SHP77 treated with DMSO at 0.1 percent for 48 hours (cell line): ENCODE measurements around the gene BTN1A1.
"Not testable (repeated sequence)": the region's sequence is repeated elsewhere in the genome, so short reads cannot be mapped to it uniquely, and the experiment has no call there.

Source experiments
- DNase-seq: peaks from one replicate; lab custom pipeline; 2025; lab: John Stamatoyannopoulos, UW

The BTN1A1 gene

DNA sequence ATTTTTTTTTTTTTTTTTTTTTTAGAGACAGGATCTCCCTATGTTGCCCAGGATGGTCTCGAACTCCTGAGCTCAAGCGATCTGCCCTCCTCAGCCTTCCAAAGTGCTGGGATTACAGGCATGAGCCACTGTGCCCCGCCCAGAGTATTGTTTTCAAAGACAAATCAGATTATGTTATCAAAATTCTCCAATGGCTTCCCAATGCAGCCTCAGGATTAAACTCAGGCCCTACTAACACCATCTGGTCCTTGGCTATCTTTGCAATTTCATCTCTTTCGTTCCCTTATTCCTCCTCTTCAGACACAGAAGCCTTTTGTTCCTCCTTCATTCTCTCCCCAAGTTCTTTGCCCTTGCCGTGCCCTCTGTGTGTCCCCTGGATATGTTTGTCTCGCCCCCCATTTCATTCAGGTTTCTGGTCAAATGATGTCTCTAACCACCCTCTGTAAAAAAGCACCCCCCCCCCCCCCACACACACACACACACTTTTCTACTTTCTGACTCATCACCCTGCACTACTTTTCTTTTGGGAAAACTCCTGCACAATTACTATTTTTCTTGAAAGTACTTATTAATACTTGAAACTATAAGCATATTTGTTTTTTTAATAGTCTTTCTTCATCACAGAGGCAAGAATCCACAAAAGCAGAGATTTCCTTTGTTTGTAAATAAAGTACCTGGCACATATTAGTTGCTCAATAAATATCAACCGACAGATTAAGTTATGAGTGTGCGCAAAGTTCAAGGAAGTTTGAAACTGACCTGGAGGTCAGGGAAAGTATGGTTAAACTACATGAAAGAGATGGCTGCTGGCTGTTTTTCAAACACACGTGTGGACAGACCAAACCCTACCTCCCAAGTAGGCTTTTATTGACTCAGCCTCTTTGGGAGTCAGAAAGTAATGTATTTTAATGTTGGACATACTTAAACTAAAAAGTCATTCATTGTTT, 16.7 kb downstream of the BTN1A1 start:
- DNase-seq, result no peak

DNA sequence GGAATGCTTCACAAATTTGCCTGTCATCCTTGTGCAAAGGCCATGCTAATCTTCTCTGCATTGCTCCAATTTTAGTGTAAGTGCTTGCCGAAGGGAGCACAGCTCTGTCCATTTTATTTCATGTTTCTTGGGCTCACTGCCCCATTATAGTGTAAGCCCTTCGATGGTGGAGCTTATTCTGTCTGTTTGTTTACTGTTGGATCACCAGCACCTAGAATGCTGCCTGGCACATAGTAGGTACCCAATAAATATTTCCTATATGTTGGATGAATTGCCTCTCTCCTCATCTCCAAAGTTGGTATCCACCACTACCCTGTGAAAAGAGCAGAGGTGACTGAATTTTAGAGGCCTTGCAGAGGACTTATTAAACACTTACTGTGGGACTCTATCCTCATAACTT, 19.3 kb downstream of the BTN1A1 start:
- DNase-seq, result no peak

DNA sequence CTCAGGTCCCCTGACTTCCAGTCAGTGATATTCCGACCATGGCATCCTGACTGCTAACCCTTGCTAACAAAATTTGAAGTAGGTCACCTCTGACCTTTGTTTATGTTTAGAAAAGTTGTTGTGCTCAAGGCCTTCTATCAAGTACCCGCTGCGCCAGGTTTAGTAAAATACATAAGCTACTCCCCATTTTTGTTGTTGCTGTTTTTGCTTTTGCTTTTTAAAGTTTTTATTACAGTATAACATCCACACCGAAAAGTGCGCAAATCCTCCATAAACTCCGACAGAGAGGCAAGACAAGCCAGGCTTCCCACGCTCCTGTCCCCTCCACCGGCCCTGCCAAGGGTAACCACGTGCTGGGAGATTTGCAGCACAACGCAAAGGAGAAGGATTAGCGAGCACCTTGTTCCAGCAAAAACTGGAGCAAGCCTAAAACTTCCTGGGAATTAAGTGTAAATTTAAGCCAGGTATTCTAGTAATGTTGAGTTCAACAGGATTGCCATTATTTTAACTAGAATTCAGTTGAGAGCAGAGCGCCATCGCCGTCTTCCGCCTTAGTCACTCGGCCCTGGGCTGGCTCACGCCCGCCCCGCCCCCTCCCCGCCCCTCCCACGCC, 20.2 kb downstream of the BTN1A1 start:
- DNase-seq, result peak; percentile 45

DNA sequence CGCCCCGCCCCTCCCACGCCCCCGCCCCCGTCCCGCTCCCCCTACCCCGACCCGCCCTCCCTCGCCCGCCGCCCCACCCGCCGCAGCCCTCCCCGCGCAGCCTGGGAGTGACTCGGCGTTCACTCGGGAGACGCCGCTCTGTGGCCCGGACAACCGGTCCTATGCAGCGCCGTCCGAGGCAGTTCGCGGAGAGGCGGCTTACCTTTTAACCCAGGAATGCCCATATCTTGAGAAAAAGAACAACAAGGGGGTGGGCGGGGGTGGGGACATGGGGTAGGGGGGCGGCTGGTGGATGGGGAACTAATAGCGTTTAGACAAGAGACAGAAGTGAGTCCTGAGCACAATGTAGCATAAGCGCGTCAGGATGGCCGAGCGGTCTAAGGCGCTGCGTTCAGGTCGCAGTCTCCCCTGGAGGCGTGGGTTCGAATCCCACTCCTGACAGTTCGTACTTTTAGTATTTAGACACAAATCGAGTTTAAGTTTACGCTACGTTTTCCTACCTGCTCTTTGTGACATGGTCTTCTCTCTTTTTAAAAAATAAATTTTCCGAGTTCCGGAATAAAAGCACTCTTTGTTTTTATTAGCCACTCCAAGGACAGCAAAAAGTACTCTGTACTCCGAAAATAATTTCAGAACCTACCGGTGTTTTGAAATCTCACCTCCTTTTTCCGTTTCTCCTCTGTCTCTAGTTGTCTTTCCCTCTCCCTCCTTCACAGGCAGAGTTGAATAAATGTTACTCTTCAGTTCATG, 20.9 kb downstream of the BTN1A1 start:
- peak; percentile 62 for DNase-seq

DNA sequence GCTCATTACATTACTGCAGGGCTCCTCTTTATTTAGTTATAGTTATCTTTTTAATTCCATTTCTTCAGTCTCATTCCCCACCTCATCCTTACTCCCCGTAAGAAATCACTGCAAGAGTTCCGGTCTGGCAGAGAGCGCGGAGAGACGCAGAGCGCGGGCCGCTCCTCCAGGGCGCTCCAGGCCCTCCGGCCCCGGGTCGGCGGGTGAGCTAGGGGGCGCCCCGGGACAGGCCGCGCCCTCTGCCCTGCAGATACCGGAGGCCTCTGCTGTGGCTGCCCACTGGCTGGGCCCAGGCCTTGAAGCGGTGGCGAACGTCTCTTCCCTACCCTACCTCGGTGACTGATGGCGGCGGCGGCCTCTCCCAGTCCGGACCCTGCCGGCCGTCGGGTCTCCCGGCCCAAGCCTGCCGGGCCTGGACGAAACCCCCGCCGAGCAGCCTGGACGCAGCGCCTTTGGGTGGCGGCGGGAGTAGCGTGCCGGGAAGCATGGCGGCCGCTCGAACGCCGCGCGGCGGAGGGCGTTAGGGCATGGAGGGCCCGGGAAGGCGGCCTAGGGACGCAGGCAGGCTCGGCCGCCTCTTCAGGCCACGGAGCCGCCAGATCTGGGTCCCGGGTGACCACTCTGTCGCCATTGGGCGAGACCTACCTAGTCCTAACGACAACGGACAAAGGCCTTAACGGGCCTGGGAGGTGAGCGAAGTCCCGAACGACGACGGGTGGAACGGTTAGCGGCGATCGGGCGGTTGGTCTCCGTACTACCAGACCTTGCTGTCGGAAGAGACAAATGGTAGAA, 21.7 kb downstream of the BTN1A1 start:
- DNase-seq, result no peak

DNA sequence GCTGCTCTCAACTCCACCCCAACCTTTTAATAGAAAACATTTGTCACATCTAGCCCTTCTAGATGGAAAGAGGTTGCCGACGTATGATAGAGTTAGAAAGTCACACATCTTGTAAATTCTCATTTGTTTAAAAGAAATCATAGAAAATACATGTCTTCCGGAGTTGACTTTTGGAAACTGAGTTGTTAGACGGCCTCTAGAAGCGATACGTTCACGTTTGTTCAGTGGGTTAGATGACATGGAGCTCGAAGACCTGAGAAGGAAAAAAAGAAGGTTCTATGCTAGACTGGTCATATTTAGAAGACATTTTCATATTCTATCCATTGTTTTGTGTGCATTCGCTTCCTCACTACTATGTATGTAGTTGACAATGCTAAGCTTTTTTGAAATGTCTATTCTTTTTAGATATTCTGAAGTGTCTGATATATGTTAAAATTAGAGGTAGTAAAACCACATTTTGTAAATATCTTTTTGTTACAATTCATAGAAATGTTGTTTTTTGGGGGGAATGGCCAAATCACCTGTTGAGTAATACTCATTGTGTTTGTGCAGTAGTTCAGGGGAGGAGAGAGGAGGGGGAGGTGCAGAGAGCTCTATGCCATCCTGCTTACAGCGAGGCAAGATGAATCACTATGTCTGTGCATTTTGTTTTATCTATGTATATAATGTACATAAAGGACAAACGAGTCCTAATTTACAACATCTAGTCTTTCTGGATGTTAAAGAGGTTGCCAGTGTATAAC, 22.6 kb downstream of the BTN1A1 start:
- DNase-seq, result not testable (repeated sequence)

DNA sequence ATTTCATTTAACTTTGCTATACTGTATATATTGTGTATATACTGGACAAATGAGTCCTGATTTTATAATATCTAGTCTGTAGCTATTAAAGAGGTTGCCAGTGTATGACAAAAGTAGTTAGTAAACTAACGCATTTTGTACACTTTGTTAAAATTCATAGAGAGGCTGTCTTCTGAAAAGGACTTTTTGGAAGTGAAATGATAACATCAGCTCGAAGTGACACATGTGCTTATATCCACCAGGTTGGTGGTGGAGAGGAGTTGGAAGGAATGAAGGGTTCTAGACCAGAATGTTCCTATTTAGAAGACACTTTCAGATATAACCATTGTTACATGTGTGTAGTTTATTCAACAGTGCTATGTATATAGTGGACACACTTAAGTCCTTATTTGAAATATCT, 24.2 kb downstream of the BTN1A1 start:
- DNase-seq, result not testable (repeated sequence)

DNA sequence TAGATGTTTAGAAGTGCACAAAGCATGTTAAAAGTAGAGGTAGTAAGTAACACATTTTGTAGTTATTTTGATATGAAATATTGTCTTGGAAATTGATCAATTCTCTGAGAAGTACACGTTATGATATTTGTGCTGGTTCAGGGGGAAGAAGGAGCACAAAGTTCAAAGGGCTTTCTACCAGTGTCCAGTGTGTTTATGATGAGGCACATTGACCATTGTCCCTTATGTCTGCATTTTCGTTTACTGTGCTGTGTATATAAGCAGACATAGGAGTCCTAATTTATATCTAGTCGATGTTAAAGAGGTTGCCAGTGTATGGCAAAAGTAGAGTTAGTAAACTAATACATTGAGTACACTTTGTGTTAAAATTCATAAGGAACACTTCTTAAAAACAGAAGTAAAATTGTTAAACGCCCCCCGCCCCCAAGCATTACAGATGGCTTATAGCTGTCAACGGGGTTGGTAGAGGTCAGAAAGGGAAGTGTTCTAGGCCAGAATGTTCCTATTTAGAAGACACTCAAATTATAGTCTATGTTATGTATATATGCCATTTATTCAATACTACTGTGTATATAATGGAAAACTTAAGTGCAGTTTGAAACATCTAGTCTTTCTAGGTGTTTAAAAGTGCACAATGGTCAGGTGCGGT, 24.7 kb downstream of the BTN1A1 start:
- no peak for DNase-seq

DNA sequence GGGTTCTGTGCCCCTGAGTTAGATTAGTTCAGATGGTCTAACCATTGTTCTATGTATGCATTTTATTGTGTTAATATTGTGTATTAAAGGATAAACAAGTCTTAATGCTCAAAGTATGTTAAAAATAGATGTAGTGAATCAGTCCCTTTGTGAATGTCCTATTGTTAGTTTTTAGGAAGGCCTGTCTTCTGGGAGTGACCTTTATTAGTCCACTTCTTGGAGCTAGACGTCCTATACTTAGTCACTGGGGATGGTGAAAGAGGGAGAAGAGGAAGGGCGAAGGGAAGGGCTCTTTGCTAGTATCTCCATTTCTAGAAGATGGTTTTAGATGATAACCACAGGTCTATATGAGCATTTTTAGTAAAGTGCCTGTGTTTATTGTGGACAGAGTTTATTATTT, 25.7 kb downstream of the BTN1A1 start:
- DNase-seq, result no peak

DNA sequence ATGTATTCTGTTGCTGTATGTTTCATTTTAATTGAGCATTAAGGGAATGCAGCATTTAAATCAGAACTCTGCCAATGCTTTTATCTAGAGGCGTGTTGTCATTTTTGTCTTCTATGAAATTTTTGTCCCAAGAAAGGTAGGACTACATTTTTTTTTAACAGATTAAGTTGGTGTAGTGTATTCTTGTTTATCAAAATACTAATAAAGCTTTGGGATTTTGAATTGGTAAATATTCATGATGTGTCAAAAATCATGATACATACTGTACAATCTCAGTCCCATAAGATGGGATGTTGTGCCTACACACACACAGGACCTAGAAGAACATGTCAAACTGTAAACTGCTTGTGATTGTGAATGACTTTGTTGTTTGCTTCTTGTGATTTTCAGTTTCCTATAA, 26.8 kb downstream of the BTN1A1 start:
- no peak for DNase-seq

DNA sequence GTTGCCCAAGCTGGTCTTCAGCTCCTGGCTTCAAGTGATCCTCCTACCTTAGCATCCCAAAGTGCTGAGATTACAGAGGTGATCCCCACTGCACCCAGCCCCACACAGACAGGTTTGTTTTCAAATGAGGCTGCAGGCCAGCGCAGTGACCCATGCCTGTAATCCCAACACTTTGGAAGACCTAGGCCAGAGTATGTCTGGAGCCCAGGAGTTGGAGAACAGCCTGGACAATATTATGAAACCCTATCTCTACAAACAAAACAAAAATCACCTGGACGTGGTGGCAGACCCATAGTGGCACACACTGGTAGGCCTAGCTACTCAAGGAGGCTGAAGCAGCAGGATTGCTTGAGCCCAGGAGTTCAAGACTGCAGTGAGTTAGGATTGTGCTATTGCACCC, 30.1 kb downstream of the BTN1A1 start:
- no peak for DNase-seq

DNA sequence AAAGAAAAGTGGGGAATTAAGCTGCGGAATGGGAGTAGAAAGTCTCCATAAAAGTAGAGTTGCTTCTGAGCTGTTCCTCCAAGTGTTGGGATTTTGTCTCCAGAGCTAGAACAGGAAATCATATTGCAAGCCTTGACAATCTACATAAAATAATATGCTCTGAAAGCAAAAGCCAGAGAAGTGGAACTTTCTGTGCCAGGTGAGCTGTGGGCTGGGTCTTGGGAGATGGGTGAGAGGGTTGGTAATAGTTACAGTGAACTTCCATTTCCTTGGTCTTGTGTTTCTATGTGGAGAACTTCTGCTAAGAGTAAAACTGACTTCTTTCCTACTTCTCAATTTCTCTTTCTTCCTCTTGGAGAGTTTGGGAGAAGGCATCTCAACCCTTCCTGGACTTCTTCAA, 31.8 kb downstream of the BTN1A1 start:
- no peak for DNase-seq

DNA sequence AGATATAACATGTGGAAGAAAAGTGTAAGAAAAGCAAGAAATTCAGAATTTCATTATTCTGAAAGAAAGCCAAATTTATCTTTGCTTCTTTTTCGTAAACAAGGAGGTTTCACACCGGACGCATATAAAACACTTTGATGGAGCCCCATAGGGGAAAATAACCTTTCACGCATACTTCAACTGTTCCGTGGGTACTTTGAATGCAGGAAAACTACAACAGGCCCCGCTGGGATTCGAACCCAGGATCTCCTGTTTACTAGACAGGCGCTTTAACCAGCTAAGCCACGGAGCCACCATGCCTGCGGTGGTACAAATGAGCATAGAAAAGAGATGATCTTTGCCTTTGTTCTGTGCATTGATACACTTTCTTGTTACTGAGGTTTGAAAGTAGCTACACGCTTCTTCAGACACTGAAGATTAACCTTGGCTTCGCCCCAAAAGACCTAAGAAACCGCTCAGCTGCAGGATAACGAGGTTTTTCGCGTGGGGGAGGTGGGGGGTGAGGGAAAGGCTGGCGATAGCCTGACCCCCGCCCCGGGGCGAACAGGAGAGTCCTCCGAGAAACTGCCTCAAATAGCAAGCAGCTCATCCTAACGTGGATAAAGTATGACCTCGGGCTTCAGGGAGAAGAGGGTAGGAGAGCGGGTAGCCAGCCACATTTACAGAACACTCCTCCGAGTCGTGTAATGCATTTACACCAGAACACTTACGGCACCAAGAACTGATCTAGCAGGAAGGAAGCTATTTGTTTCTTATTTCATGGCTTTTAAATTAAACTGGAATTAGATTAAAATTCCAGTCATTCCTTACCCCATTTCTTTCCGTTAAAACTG, 32.8 kb downstream of the BTN1A1 start:
- peak; percentile 76 for DNase-seq

DNA sequence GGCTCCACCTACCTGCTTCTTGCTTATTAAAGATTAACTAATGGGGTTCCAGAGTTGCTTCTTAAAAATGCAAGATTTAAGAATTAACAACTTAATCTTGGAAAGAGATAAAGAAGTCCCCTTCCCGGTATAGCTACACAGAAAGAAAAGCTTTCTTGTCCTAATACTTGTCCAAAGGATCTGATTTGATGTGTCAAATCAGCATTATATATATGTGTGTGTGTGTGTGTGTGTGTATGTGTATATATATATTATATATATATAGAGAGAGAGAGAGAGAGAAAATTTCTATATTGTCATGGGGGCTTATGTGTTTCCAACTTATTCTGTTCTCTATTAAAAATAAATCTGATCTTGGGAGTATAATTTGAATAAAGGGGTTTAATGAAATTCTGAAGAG, 33.4 kb downstream of the BTN1A1 start:
- DNase-seq, result no peak

DNA sequence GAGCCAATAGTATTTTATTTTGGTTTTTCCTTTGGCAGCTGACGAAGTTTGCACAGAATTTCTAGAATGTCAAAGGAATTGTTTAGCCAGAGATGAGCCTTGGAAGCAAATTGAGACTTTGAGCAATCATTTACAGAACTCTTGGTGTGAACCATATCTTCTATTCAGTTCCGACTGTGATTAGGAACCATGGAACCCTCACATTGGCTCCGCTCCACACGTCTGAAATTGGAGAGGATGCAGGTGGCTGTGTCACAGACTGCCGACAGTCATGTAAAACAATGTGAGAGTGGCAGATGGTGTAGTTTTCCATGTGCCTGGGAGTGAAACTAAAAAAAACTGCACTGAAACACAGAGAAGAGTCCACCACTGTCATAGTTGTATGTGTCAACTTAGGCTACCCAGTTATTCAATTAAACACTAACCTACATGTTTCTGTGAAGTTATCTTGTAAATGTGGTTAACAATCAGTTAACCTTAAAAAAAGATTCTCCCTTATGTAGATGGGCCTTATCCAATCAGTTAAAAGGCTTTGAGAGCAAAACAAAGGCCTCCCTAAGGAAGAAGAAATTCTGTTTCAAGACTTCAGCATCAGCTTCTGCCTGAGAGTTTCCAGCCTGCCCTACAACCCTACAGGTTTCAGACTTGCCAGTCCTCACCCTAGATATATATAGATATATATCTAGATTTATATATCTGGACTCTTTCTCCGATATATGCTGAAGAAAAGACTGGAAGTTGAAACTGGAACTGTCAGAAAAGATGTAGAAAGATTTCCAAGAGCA, 34.8 kb downstream of the BTN1A1 start:
- peak; percentile 66 for DNase-seq

DNA sequence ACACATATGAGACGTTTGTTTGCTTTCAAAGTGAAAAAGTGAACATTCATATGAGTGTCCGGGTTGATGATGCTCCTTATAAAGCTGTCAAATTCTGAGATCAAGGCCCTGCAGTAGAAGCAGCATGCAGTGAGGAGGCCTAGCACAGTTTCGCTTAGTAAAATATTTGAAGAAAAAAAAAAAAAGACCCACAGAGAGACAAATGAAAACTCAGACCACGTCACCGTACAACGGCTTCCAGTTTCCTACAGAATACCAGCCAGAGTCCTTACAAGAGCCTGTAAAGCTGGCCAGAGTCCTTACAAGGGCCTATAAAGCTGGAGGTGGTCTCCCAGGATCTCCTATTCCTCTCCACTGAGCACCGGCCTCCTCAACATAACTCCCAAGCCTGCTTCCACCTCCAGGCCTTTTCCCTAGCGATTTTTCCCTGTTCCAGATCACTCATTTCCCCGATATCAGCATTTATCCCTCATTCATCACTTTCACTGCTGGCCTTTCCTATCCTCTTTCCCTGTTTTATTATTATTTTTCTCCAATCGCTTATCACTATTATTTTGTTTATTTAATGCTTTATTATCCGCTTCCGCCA, 36.6 kb downstream of the BTN1A1 start:
- peak; percentile 46 for DNase-seq

DNA sequence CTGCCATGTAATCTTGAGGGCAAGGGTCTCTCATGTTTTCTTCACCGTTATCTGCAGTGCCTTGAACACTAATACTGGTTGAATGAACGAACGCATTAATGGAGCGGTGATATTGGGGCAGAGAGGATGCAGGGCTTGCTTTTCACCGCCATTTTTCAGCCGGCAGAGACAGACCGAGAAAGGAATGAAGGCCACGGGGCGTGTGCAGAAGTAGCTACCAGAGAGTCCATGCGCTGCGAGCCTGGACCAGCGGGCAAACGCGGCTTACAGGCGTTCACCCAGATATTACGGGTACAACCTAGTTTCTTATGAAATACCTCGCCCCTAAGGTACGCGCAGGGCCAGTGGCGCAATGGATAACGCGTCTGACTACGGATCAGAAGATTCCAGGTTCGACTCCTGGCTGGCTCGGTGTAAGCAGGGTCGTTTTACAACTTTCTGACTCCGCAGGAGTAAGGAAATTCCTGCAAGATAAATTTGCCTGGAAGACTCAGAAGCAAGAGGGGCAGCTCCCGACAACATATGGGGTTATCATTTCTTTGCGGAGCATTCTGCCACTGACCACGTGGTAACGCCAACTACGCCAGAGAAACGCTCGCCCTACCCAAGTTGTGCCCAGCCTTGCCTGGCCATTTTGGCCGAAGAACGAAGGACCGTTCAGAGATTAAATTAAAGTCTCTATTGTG, 37.2 kb downstream of the BTN1A1 start:
- DNase-seq, result peak; percentile 83
